Liver (tissue), 9 donors: ENCODE data around the gene MDP1. TPM values are rescaled to one million over a fixed set of nuclear protein-coding genes. Genes with fewer than 3 reads are reported as not detected.

Experiments used
- DNase-seq: peaks from one replicate; pipeline ENCODE4 v3.0.0-alpha.2; 2017; ENCODE audit warnings: low spot score
- H3K27ac ChIP-seq, 2 donors: one replicate each; pipeline ENCODE4 v1.7.0; 2013; ENCODE audit warnings: inconsistent platforms in 2 of 2, low read length in 2 of 2, control low read depth in 1 of 2, low read depth in 1 of 2, mild to moderate bottlenecking in 1 of 2
- H3K27me3 ChIP-seq, 4 donors: one replicate each; pipeline versions ENCODE4 v1.6.1 to v1.7.0; 2013; ENCODE audit warnings: low read length in 3 of 4, inconsistent platforms in 1 of 4, mild to moderate bottlenecking in 1 of 4, moderate library complexity in 1 of 4; ENCODE audit not compliant: control insufficient read depth in 4 of 4, insufficient read depth in 4 of 4
- H3K36me3 ChIP-seq, 4 donors: one replicate each; pipeline versions ENCODE4 v1.6.1 to v1.7.0; 2013; ENCODE audit warnings: low read length in 3 of 4, mild to moderate bottlenecking in 3 of 4, low read depth in 1 of 4, moderate library complexity in 1 of 4; ENCODE audit not compliant: control insufficient read depth in 4 of 4, insufficient read depth in 3 of 4
- H3K4me1 ChIP-seq, 4 donors: one replicate each; pipeline versions ENCODE4 v1.6.1 to v1.7.0; 2013; ENCODE audit warnings: low read length in 3 of 4, mild to moderate bottlenecking in 3 of 4, moderate library complexity in 1 of 4; ENCODE audit not compliant: control insufficient read depth in 4 of 4, insufficient read depth in 4 of 4
- H3K4me3 ChIP-seq, 3 donors: one replicate each; pipeline versions ENCODE4 v1.6.1 to v1.7.0; 2013; ENCODE audit warnings: low read length in 3 of 3, control low read depth in 1 of 3, low read depth in 1 of 3, mild to moderate bottlenecking in 1 of 3
- H3K9ac ChIP-seq, 2 donors: one replicate each; pipeline ENCODE4 v1.7.0; 2013; ENCODE audit warnings: low read length in 2 of 2, mild to moderate bottlenecking in 2 of 2, moderate library complexity in 2 of 2, control low read depth in 1 of 2, low read depth in 1 of 2
- H3K9me3 ChIP-seq, 4 donors: one replicate each; pipeline versions ENCODE4 v1.6.1 to v1.7.0; 2013; ENCODE audit warnings: low read length in 3 of 4; ENCODE audit not compliant: control insufficient read depth in 4 of 4
- CTCF ChIP-seq: fragments of 150-350 bp; IDR thresholded peaks from 2 replicates; pipeline ENCODE4 v1.5.1; 2017; ENCODE audit warnings: improper control_type of control experiment, low read depth, low read length; ENCODE audit not compliant: missing input control
- FOXA1 ChIP-seq: IDR thresholded peaks from 2 replicates; pipeline ENCODE4 v1.6.1; 2016; ENCODE audit warnings: antibody characterized with exemption
- FOXA2 ChIP-seq: IDR thresholded peaks from 2 replicates; pipeline ENCODE4 v1.6.1; 2016; ENCODE audit warnings: antibody characterized with exemption
- HNF4A ChIP-seq, 2 donors: conservative IDR thresholded peaks; 2 replicates each; pipeline ENCODE4 v1.6.1; 2016; ENCODE audit warnings: antibody characterized with exemption in 2 of 2, mild to moderate bottlenecking in 2 of 2
- HNF4G ChIP-seq: IDR thresholded peaks from 2 replicates; pipeline ENCODE4 v1.6.1; 2016; ENCODE audit warnings: antibody characterized with exemption
- MAX ChIP-seq: IDR thresholded peaks from 2 replicates; pipeline ENCODE4 v1.6.1; 2016; ENCODE audit warnings: antibody characterized with exemption
- REST ChIP-seq: IDR thresholded peaks from 2 replicates; pipeline ENCODE4 v1.6.1; 2016; ENCODE audit warnings: antibody characterized with exemption, mild to moderate bottlenecking
- RXRA ChIP-seq, 2 donors: IDR thresholded peaks; 2 replicates each; pipeline ENCODE4 v1.6.1; 2017 to 2018; ENCODE audit warnings: antibody characterized with exemption in 2 of 2, mild to moderate bottlenecking in 1 of 2
- SP1 ChIP-seq: IDR thresholded peaks from 2 replicates; pipeline ENCODE4 v1.6.1; 2018; ENCODE audit warnings: antibody characterized with exemption, mild to moderate bottlenecking
- TAF1 ChIP-seq: conservative IDR thresholded peaks from 2 replicates; pipeline ENCODE4 v1.6.1; 2016; ENCODE audit warnings: antibody characterized with exemption, mild to moderate bottlenecking
- YY1 ChIP-seq: IDR thresholded peaks from 2 replicates; pipeline ENCODE4 v1.6.1; 2016; ENCODE audit warnings: antibody characterized with exemption, mild to moderate bottlenecking
- ZBTB33 ChIP-seq: IDR thresholded peaks from 2 replicates; pipeline ENCODE4 v1.6.1; 2016; ENCODE audit warnings: antibody characterized with exemption
- WGBS: extraction: QIAGEN DNeasy Blood & Tissue Kit; methylation state at CpG from one replicate; pipeline ENCODE4 v1.1.7; 2013; 5-methylcytosine and 5-hydroxymethylcytosine counted together
- polyA plus RNA-seq, 2 donors: library from polyadenylated mRNA; stranded (reverse) in 1 of 2; unstranded in 1 of 2; fragments of 200-250 nt in 1 of 2; fragments of >200 nt in 1 of 2; fragmentation: Nextera tagmentation in 1 of 2; extraction: Ambion mirVana in 1 of 2; gene quantifications; one replicate each; pipeline versions ENCODE4 v1.2.1 to v1.2.3, GENCODE V29; 2013 to 2015
- total RNA-seq, 2 donors: library from RNA; depleted of rRNA; stranded (reverse); fragments of >200 nt; gene quantifications; one replicate each; pipeline ENCODE4 v1.2.3, GENCODE V29; 2014
- donor health status: healthy.
- donor health status: healthy.
- donor health status: healthy.
- donor health status: healthy.
- donor health status: healthy.

Gene MDP1
- total and polyA plus RNA-seq, 4 donors, result 3.2 to 13.4 (median 7.0) TPM

- H3K9ac ChIP-seq, result no peak overlapping the region
- DNase-seq, result no peak
- WGBS, result 94% methylated on average over 6 of the region's 6 CpGs
- H3K9me3 ChIP-seq, result no peaks in the 10 kb centered on the region
- H3K27ac ChIP-seq, result no peak overlapping the region
- no peaks in the 10 kb centered on the region for H3K27me3 ChIP-seq
- H3K4me3 ChIP-seq, result no peak overlapping the region
- TF ChIP-seq CTCF, result no peak
- TF ChIP-seq HNF4A (conservative IDR thresholded peaks at IDR 0.05), result no peak
- TF ChIP-seq MAX, result no peak
- TF ChIP-seq HNF4G, result no peak
- no peaks in the 10 kb centered on the region for H3K4me1 ChIP-seq
- H3K36me3 ChIP-seq, result peaks cover 0 to 40% (median 10%) of the 10 kb centered on the region in 4 donors
Observed at GRCh38 chr14:24264298-24264697, 48.4 kb upstream of the MDP1 start.

- Histone ChIP-seq H3K27ac (no peak overlapping the region), H3K9me3 (no peaks in the 10 kb centered on the region), H3K36me3 (peaks cover 0 to 36% (median 8%) of the 10 kb centered on the region in 4 donors), H3K9ac (no peak overlapping the region), H3K27me3 (no peaks in the 10 kb centered on the region), H3K4me1 (no peaks in the 10 kb centered on the region), H3K4me3 (no peak overlapping the region)
- DNase-seq, result no peak
- no peak for TF ChIP-seq ZBTB33
- TF ChIP-seq MAX, result no peak
- 87% methylated on average over 6 of the region's 6 CpGs for WGBS
Observed at GRCh38 chr14:24263848-24264247, 48.0 kb upstream of the MDP1 start.

- no peak for DNase-seq
- peaks cover 0 to 34% (median 8%) of the 10 kb centered on the region in 4 donors for H3K36me3 ChIP-seq
- WGBS, result 93% methylated on average over 14 of the region's 14 CpGs
- no peak for TF ChIP-seq FOXA2
- TF ChIP-seq YY1, result no peak
- no peak for TF ChIP-seq CTCF
- no peak for TF ChIP-seq MAX
- TF ChIP-seq TAF1, result no peak
- no peak for TF ChIP-seq FOXA1
- no peak for TF ChIP-seq ZBTB33
- no peak for TF ChIP-seq REST
- TF ChIP-seq RXRA (IDR thresholded peaks at IDR 0.05), result no peak
- TF ChIP-seq SP1, result no peak
Observed at GRCh38 chr14:24262821-24263733, 47.2 kb upstream of the MDP1 start, which contains the start of gene TGM1. TSS of gene TGM1 (minus strand) at chr14:24263177. CDS start at chr14:24262352, 825 bp downstream.

More at GRCh38 chr14:24262821-24263733, 47.2 kb upstream of the MDP1 start, which contains the start of gene TGM1:
- Histone ChIP-seq H3K9ac (no peak within 1 kb of the TSS), H3K9me3 (no peaks in the 10 kb centered on the region), H3K4me3 (no peak within 1 kb of the TSS), H3K27me3 (no peaks in the 10 kb centered on the region), H3K27ac (no peak within 1 kb of the TSS), H3K4me1 (no peaks in the 10 kb centered on the region)
